HFF-Myc (cell line): ENCODE data around the gene ACMSD.

Experiments used
- DNase-seq: peaks from one replicate; pipeline ENCODE4 v3.0.0-alpha.2; 2011; ENCODE audit warnings: low read depth; ENCODE audit errors: extremely low read depth
- H3K4me3 ChIP-seq: replicated peaks from 2 replicates; pipeline ENCODE4 v1.5.1; 2011; ENCODE audit warnings: low read depth, mild to moderate bottlenecking, control low read depth, low read length
- TF ChIP-seq, protein P1 (sequence below): IDR thresholded peaks from 2 replicates; pipeline ENCODE4 v1.5.1; 2012; ENCODE audit warnings: mild to moderate bottlenecking, low read depth, low read length, control low read depth; ENCODE audit errors: missing control alignments

Gene ACMSD

DNA sequence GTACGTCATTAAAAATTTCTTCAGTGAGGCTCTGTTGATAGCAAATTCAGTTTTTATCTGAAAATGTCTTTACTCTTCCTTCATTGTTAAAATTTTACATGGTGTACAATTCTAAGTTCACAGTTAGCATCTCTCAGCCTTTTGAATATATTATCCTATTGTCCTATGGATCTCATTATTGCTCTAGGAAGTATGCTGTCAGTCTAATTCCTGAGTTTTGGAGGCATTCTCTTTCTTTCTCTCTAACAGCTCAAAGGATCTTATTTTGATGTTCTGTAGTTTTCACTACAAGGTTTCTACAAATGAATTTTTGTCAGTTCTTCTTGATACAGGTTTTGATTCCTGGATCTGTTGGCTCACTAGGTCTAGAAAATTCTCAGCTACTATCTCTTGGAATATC lies 2.9 kb upstream of the ACMSD start:
- H3K4me3 ChIP-seq: no peak overlapping the region
- no peak for DNase-seq
- TF ChIP-seq, protein P1, sequence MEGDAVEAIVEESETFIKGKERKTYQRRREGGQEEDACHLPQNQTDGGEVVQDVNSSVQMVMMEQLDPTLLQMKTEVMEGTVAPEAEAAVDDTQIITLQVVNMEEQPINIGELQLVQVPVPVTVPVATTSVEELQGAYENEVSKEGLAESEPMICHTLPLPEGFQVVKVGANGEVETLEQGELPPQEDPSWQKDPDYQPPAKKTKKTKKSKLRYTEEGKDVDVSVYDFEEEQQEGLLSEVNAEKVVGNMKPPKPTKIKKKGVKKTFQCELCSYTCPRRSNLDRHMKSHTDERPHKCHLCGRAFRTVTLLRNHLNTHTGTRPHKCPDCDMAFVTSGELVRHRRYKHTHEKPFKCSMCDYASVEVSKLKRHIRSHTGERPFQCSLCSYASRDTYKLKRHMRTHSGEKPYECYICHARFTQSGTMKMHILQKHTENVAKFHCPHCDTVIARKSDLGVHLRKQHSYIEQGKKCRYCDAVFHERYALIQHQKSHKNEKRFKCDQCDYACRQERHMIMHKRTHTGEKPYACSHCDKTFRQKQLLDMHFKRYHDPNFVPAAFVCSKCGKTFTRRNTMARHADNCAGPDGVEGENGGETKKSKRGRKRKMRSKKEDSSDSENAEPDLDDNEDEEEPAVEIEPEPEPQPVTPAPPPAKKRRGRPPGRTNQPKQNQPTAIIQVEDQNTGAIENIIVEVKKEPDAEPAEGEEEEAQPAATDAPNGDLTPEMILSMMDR: no peak

DNA sequence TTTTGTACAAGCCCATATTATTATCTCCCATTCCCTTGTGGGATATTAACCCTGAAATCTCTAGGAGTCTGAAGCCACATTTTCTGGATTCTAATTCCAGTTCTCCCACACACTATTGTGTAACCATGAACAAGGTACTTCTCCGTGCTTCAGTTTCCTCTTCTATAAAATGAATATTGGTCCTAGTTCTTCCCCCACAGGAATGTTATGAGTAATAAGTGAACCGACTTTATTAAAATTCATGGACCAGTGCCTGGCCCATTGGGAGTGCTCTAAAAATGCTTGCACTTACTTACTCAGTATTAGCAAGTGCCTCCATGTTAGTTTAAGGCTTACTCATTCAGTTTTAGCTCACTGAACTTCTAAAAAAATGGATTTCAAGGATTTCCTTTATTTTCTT lies 1.4 kb upstream of the ACMSD start:
- DNase-seq: peak; percentile 5
- TF ChIP-seq, protein P1: no peak

DNA sequence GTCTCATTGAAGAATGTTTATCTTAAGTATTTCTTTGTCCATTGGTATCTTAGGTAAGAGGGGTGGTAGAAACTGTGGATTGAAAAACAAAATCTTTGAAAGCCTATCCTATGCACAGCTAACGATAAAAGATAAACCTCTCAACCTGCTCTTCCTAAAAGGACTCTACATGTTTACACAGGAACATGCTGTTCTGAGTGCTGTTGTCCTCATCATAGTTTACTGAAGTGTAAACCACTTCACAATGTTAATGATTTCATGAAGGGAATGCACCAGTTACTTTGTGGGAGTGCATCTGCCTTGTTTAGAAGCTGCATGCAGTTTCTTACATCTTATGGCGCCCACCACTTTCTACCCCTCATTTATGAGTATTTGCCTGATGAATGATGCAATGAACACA lies 1.2 kb downstream of the ACMSD start:
- no peak overlapping the region for H3K4me3 ChIP-seq
- no peak for DNase-seq
- TF ChIP-seq, protein P1: no peak

More for the DNA sequence above, 1.4 kb upstream of the ACMSD start:
- H3K4me3 ChIP-seq: no peak overlapping the region

- no peak overlapping the region for H3K4me3 ChIP-seq
- no peak for DNase-seq
- TF ChIP-seq, protein P1: no peak
Observed at GRCh38 chr2:134842930-134843490, 4.6 kb downstream of the ACMSD start.

DNA sequence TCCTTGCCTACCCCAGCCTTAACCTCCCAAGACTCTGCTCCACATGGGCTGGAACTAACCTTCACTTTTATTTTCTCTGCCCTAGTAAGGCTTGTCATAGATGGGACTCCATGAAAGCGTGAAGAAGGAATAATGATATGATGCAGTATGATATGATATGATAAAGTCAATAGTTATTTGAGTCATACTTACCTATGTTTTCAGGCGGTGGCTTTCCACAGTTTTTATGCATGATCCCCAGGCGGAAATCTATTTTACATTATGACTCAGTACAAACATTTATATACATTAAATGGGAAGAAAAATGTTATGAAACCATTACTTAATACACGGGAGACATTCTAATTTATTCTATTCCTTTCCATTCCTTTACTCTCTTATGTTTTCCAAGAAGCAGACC lies 5.6 kb downstream of the ACMSD start:
- H3K4me3 ChIP-seq: no peak overlapping the region
- TF ChIP-seq, protein P1: no peak
- DNase-seq: no peak

DNA sequence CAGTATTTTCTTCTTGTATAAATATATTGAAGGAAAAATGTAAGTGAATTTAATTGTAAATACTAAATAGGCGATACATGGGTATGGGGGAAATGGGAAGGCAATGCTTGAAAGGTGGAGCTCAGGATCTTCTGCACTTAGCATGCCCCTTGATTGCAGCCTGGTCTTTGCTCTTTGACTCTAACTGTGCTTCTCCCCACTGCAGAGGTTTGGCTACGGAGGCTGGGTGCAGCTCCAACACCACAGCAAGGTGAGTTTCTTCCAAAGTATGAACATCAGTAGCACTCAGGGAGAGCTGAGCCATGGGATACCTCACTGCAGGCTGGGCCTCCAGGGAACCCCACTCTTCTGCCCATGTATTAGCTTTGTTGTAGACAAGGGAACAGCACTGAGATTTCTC lies 6.6 kb downstream of the ACMSD start:
- no peak overlapping the region for H3K4me3 ChIP-seq
- no peak for DNase-seq
- TF ChIP-seq, protein P1: no peak

DNA sequence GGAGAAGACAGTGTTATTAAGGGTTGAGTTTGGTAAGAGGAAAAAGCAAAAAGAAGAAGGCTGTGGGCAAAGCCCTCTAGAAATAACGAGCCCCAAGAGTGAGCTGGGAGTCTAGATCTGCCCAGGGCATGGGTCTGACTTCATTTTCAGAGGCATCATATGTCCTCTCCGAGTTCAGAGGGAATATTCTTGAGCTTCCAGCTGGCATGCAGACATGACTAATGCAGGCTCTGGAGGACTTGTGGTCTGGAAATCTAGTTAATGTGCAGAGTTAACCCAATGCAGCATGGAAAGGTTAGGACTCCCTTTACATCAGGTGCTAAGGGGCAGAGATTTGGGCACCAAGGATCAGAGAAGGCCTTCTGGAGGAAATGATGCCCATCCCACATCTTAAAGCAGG lies 7.3 kb downstream of the ACMSD start:
- TF ChIP-seq, protein P1: no peak
- H3K4me3 ChIP-seq: no peak overlapping the region
- peak; percentile 6 for DNase-seq
